GM19328 (cell line): ENCODE results near the gene CITED2.
"Not testable (repeated sequence)": the region's sequence is repeated elsewhere in the genome, so short reads cannot be mapped to it uniquely, and the experiment has no call there.

Source experiments
- ATAC-seq: cut with Tn5 transposase; IDR thresholded peaks from one replicate; pipeline ENCODE4 v1.9.1; 2021; ENCODE audit warnings: mild to moderate bottlenecking, moderate library complexity; ENCODE audit not compliant: unreplicated experiment

Gene CITED2, protein sequence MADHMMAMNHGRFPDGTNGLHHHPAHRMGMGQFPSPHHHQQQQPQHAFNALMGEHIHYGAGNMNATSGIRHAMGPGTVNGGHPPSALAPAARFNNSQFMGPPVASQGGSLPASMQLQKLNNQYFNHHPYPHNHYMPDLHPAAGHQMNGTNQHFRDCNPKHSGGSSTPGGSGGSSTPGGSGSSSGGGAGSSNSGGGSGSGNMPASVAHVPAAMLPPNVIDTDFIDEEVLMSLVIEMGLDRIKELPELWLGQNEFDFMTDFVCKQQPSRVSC

DNA sequence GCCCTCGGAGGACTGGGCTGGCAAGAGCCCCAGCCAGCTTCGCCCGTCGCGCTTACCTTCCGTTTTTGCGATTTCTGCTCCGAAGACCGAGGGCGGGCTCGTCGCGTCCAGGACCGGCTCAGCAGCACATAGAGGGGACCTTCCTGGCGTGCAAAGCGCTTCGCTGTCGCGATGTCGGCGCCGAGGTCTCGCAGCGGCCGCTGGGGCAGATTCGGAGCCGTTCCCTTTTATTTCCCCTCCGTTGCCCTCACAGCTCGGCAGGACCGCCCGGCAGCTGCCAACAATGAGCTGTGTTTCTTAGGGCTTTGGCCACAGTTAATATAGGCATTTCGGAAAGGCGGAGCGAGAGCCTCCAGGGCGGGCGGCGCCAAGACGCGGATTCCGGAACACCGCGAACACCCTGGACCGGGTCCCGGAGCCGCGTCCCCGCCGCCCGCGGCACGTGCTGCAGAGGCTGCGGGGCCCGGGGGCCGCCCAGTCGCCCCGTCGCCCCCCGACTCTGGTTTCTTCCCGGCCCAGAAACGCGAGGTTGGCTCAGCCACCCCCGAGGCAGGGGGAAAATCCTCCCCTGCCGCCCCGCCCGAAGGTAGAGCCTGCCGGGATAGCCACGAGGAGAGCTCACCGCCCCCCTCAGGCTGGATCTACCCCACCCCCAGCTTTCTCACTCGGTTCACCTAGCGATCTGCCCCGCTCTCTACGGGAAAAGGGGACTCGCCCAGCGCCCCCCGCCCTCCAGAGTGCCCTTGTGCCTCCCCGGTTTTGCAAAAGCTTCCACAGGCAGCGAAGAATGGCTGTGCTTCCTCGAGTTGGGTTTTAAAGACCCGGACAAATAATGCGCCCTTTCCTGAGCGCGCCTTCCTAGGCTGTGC, at the start of gene CITED2:
Gene CITED2 (minus strand): TSS at position 292 of the 869 bp plus-strand sequence. CDS start 704 bp downstream, outside the sequence.
- peak; percentile 59 for ATAC-seq

DNA sequence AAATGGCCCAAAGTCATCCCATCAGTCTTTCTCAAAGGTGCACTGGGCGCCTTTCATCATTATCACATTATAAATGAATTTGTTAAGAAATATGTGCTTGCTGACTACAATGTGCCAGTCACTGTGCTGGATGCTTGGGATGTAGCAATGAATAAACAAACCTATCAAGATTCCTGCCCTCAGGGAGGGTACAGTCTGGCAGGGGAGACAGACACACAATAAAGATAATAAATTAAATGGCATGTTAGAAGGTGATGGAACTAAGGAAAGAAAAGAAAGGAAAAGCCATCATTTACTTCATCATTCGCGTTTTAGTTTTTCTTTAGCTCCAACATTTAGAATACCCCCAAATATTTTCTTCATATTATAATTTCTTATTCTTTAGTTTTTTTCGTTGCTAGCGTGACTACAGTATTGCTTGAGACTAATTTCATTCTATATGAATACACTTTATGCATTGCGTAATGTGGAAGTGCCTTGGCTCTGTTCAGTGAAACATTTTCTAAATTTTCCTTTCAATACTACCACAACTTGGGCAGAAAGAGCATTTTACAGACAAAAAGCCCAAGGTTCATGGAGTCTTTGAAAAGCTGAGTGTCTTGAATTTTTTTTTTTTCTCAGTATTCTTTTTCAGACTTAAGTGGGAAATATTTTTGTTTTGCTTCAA, 48.7 kb upstream of the CITED2 start:
- no peak for ATAC-seq

DNA sequence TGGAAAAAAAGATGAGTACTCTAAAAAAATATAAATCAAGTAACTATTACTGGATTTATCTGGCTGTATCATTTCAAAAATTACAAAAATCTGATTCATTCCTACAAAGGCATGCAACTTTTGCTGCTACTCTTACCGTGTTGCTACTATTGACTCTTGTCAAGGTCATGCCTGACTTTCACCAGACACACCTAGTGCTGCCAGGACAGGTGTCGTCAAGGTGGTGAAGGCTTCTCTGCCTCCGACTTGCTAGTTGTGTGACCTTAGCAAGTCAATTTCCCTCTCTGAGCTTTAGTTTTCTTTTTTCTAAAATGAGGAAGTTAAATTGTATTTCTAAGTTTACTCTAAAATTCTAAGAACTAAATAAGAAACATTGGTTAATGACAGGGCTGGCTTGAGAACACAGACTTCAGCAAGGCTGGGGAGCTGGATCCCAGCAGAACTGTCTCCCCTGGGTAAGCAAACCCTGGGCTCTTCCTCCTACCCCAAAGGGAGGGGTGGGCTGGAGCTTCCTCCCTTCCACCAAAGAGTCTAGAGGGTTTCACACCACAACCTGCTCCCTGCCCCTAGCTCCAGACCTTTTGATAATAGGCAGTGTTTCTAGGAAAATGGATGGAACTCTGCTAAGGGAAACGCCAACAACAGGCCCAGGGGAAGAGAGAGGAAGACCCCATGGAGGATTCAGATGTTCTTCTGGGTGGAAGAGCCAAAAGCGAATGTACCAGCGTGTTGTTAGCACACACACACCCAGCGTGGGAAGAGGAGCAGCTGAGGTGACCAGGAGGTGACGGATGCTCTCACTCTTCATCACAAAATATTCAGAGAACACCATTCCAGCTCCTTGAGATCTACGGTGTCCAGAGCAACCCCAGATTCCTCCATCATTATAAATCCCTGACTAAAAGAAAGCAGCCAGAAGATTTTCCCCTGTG, 47.9 kb upstream of the CITED2 start:
- no peak for ATAC-seq

DNA sequence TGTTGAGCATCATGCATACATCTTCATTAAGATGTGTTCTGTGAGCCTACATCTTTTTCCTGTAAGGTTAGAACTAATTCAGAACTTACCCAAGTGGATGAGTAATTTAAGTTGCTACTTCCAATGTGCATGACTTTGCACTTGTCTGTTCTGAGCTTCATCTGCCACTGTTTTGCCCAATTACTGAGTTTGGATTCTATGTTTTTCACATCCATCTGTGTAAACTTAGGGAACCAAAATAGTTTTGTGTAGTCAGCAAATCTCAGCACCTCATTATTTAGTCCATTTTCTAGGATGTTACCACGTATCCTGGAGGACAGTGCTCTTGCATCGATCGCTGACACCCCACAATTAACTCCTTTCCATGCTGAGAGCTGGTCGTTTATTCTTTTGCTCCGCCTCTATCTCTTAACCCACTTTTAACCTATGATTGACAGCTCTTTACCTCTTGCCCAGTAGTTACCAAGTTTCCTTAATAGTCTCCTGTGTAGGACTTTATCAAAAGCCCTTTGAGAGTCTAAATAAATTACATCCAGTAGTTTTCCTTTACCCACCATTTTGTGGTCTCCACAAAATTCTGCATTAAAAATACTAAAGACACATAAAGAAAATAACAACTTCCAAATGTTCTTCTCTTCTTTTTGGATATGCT, 44.2 kb upstream of the CITED2 start:
- ATAC-seq, result no peak

DNA sequence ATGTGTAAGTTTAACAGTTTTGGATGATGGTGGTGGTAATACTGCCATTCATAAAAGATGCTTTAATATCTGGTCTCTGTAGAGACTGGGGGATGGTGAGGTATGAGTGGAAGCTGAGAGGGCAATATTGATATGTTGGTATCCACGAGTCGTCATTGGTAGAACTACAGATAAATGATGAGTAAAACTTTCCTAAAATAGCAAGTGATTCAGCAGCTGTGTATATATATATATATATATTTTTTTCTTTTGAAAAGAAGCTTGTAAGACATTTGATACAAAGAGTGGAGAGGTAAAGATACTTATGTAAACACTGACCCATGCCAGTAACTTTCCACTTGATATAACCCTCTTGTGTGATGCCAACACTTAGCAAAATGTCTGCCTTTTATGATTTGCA, 41.7 kb upstream of the CITED2 start:
- no peak for ATAC-seq

DNA sequence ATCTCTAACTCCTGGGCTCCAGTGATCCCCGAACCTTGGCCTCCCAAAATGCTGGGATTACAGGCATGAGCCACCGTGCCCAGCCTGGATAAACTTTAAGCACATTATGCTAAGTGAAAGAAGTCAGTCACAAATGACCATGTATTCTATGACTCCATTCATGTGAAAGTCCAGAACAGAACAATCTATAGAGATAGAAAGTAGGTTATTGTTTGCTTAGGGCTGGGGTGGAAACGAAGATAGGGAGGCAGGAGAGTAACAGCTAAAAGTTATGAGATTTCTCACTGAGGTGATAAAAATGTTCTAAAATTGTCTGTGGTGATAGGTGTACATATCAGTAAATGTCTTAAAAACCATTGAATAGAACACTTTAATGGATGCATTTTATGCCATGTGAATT, 40.9 kb upstream of the CITED2 start:
- no peak for ATAC-seq

DNA sequence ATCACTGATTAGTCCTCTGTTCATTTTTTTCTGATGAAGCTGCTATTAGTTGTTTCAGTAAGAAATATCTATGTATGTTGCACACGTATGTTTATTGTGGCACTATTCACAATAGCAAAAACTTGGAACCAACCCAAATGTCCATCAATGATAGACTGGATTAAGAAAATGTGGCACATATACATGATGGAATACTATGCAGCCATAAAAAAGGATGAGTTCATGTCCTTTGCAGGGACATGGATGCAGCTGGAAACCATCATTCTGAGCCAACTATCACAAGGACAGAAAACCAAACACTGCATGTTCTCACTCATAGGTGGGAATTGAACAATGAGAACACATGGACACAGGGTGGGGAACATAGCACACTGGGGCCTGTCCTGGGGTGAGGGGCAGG, 37.7 kb upstream of the CITED2 start:
- not testable (repeated sequence) for ATAC-seq

DNA sequence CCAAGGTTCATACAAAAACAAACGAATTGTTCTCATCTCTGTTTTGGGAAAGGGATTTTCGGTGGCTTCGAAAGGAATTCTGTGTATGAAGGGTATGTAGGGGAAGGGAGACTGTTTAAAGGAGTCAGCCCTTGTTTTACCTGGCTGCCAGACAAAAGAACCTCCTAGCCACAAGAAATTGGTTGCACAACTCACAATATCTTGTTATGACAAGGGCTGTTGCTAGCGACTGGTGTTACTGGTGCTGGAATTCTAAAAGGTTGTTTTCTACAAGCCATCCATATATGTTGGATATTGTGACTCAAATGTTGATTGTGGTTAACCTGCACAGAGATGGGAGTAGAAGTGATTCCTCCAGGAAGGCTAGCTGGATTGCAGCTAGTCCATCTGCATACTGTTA, 34.6 kb upstream of the CITED2 start:
- no peak for ATAC-seq

DNA sequence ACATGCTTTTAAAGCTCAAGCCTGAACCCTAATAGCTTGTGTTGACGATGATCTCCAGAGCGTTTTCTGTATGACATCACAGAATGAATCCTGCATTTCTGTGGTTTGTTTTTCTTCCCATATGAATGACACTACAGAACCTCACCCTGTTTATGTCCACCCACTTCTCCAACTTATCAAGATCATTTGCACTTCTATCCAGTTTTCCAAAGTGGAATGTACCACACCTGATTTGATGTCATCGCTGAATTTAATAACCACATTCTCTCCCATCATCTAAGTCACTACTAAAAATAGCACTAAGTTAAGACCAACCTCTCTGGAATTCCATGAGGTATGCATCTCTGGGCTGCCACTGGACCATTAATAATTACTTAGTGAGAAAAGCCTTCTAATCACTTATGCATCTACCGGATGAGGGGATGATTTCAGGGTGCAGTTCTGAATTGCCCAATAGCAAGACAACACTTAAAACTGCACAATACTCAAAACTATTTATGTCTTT, 33.3 kb upstream of the CITED2 start:
- no peak for ATAC-seq

DNA sequence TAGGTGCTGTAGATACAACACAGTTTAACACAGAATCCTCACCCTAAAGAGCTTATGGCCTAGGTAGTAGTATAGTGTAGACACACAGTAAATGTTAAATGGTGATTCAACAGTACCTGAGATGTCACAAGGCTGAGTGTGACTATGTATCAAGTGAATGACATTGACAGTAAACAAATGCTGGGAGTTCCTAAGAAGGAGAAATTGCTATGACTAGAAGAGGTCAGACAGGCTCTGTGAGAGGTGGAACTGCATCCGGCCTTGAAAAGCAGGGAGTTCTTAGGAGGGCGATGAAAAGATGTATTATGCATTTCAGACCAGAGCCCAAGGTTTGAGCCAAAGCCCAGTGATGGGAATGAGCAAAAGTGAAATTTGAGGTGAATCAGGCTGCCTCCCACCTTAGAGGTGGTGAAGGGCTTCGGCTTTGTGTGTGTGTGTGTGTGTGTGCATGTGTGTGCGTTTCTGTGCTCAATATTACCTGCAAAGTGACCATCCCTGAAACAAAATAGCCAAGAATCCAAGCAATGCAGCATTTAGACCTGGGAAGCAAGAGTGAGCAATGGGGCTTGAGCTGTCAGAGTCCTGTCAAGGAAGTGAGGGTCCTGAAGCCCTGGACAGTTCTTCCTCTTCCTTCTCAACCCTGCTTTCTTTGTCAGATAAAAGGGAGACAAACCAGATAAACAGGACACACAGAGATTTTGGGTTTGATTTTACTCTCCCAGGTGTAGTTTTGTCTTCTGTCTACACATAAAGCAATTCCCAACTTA, 32.3 kb upstream of the CITED2 start:
- ATAC-seq, result no peak

DNA sequence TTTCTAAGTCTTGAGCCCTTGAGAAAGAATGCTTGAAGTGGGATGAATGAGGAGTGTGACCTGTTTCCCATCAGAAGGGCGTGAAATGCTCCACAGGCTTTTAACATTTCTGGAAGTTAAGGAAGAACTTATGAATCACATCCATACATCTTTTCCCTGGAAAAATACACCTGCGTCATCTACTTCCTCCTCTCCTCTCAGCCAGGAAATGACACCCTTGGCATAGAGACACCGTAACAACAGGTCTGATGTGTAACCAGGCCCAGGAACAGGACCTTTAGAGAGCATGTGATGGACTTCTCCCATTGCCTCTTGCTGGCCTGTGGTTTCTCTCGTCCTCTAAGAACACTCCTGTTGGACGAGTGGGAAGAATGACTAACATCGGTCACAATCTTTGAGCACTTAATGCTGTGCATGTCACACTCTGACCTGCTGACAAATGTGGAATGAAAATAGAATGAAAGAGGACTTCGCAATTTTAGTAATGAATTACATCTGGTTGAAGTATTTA, 28.5 kb upstream of the CITED2 start:
- no peak for ATAC-seq

DNA sequence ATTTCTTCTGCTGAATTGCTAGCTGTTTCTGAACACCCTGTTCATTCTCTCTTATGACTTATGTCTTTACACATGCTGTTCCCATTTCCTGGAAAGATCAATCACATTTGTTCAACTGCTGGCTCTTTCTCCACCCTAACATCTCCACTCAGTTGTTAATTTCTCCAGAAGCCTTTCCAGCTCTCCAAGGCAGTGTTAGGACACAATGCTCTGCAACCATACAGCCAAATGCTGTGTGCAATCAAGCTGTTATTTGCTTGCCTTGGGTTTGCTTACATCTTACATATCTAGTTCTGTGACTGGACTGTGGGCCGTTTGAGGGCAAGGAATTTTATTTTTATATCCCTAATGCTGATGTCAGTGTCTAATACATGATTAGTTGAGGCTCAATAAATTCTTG, 24.2 kb upstream of the CITED2 start:
- ATAC-seq, result no peak

DNA sequence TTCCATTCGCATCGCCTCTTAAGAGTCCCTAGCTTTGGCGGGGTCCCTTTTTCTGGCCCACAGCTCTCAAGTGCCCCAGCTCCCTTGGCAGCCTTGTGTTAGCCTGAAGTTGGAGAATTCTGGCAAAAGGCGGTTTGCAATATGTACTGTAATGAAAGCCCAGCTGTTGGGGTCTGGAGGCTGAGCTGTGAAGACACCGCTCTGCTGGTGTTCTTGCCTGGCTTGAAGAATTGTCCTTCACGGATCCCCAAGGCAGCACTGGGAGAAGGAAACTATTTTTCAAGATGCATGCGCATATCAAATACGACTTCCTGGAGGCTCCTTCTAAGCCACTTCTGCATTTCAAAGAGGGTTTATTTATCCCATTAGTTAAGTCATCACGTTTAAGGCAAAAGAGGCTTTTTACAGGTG, 21.4 kb upstream of the CITED2 start:
- ATAC-seq, result no peak

DNA sequence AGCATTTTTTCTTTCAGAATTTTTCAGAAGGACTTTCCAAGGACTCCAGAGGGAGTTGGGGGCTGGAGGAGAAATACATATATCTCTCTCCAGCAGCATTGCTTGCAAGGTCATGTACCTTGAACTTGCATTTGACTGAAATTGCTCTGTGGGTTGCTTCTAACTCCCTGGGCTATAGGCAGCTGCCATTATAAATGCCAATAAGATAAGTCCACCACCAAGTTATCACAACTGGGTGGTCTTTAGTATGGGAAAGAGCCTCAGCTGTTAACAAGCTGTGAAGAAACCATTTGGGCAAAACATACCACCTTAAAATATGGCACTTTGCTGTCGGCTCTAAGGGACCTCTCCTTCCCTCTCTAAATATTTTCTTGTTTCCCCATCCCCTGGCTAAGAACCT, 20.9 kb upstream of the CITED2 start:
- no peak for ATAC-seq

DNA sequence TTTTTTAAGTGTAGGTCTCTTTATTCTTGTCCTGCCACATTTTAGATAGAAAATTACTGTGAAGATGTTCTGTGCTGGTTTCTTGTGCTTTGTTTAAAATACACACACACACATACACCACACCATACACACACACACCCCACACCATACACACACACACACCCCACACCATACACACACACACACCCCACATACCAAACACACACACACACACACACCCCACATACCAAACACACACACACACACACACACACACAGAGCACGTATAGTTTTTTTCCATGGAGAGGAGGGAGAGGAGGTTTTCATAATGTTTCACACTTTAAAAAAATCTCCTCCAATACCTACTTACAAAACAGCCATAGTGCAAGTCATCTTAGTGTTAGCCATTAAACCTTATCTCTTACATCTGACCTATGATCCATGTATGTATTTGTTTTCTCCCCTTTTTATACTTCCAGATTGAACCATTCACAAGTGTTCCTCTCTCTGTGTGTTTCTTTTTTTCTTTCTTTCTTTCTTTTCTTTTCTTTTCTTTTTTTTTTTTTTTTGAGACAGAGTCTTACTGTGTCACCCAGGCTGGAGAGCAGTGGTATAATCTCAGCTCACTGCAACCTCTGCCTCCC, 19.7 kb upstream of the CITED2 start:
- no peak for ATAC-seq

DNA sequence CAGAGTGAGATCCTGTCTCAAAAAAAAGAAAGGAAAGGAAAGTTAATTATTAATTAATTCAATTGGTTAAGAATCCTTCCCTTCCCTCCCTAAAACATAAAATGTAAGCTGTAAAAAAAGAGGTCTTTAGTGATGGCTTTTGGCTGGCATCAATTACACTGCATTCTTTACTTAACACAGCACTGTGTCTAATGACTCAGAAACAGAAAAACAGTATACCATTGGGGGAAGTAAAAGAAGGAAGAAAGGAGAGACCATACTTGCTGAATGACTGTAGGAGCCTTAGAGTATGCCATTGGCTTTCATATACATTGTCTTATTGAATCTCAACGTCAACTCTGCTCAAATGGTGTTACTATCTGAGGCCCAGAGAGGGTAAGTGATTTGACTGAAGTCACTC, 18.3 kb upstream of the CITED2 start:
- ATAC-seq, result peak; percentile 97

DNA sequence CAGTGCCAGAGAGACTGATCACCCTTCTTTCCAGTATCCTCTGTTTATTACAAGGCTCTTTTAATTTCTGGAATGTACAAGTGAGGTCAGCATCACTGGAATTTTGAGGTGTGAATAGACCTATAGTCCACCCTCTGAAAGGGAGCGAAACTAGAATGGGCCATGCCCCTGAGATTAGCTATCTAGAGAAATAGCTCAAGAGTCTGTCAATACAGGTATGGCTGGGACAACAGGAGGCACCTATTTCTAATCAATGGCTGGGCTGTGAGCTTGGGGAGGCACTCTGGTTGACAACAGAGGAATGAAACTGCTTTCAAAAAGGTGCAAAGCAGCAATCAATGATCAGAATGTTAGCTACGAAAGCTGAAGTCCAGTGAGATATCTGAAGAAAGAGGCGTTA, 17.3 kb upstream of the CITED2 start:
- no peak for ATAC-seq

DNA sequence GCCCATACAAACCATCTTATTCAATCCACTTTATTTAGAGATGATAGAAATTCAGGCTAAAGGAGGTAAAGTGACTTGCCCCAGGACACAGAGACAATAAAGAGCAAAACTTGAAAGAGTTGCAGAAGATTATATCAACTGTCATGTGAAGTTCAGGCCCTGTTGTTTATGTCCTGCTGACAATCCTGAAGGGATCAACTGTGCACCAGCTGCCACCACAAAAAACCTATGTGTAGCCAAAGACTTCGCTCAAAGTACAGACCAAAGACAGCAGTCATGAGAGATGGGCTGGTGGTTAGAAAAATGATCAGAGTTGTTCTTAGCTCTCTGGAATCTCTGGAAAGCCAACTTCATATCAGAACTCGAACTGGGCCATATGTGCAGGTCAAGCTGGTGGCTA, 16.0 kb upstream of the CITED2 start:
- ATAC-seq, result no peak

DNA sequence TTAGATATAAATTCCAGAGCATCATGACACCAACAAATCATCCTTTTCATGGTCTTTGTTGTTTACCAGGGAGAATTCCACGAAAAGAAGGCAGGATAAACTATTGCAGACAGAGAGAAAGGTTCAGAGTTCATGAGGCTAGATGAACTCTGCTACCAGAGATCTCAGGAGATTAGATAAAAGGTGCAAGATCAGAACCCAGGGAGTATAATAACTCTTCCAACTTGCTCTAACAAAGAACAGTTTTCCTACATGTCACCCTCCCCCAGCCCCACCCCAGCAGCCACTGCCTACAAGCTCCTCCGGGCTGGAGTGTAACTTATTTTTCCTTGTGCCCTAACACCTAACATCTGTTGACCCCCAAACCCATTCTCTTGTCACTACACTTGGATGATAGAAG, 13.9 kb upstream of the CITED2 start:
- ATAC-seq, result no peak
